Measurements from ENCODE around the gene SYTL2.
"Not testable (repeated sequence)": the region's sequence is repeated elsewhere in the genome, so short reads cannot be mapped to it uniquely, and the experiment has no call there.

The SYTL2 gene
- 50.0 to 173 (median 106) reads per million in 3 donors for total RNA-seq

DNA sequence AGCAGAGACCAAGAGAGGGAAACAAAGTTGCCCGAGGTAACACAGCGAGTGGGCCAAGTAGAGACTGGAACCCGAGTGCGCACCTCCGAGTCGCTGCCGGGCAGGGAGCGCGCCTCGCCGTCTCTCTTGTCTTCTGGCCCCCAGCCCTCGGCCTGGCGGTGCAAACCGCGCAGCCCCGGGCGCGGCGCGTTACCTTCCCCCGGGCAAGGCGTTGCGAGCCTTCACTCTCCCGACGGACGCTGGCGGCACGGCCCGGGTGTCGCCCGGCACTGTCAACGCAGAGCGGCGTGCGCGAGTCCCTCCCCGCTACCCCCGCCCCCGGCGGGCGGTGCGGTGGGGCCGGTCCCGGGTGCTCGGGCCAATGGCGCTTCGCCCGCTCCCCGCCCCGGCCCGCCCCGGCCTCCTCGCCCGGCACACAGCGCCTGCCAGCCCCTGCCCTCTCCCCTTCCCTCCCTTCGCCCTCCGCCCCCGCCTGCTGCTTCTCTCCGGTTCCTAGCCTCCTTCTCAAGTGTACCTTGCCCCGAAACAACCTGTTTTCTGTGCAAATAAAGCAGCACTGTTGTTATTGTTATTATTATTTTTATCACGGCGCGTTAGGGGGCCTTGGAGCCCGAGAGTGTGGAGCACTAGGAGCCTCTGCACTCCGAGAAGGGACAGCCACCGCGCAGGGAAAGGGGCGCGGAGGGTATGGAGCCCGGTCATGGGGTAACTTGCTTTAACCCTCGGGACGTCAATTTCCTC, at the start of gene SYTL2:
SYTL2 (minus strand) TSS at position 271 of the 741 bp plus-strand sequence. CDS start 53,416 bp downstream, outside the sequence.
- peak; percentile 65 to 67 (median 67) for DNase-seq
- H3K9me3 ChIP-seq (ENCODE audit: control insufficient read depth, low read length), result no peaks in the 10 kb centered on the region
- no peaks in the 10 kb centered on the region for H3K27me3 ChIP-seq (replicated peaks; ENCODE audit: control insufficient read depth, insufficient read depth, low read length, poor library complexity, severe bottlenecking)
- no peaks in the 10 kb centered on the region for H3K36me3 ChIP-seq (ENCODE audit: control insufficient read depth, insufficient read depth, low read length)
- H3K27ac ChIP-seq (ENCODE audit: insufficient read depth, low read length, poor library complexity, severe bottlenecking), result peak within 1 kb of the TSS; percentile 57
- H3K4me3 ChIP-seq (ENCODE audit: insufficient read depth, low read depth, low read length, poor library complexity, severe bottlenecking), result peak within 1 kb of the TSS; percentile 81
- H3K4me1 ChIP-seq (ENCODE audit: control insufficient read depth, insufficient read depth, low read length, poor library complexity, severe bottlenecking), result peaks cover 14% of the 10 kb centered on the region

DNA sequence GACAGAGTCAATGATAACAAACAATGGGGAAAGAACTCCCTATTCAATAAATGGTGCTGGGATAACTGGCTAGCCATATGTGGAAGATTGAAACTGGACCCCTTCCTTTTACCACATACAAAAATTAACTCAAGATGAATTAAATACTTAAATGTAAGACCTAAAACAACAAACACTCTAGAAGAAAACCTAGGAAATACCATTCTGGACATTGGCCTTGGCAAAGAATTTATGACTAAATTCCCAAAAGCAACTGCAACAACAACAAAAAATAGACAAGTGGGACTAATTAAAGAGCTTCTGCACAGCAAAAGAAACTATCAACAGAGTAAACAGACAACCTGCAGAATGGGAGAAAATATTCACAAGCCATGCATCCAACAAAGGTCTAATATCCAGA, 48.6 kb upstream of the SYTL2 start:
- H3K4me3 ChIP-seq (ENCODE audit: insufficient read depth, low read depth, low read length, poor library complexity, severe bottlenecking); DNase-seq; H3K27ac ChIP-seq (ENCODE audit: insufficient read depth, low read length, poor library complexity, severe bottlenecking); H3K9me3 ChIP-seq (ENCODE audit: control insufficient read depth, low read length); H3K36me3 ChIP-seq (ENCODE audit: control insufficient read depth, insufficient read depth, low read length); H3K27me3 ChIP-seq (replicated peaks; ENCODE audit: control insufficient read depth, insufficient read depth, low read length, poor library complexity, severe bottlenecking); H3K4me1 ChIP-seq (ENCODE audit: control insufficient read depth, insufficient read depth, low read length, poor library complexity, severe bottlenecking): not testable (repeated sequence)

DNA sequence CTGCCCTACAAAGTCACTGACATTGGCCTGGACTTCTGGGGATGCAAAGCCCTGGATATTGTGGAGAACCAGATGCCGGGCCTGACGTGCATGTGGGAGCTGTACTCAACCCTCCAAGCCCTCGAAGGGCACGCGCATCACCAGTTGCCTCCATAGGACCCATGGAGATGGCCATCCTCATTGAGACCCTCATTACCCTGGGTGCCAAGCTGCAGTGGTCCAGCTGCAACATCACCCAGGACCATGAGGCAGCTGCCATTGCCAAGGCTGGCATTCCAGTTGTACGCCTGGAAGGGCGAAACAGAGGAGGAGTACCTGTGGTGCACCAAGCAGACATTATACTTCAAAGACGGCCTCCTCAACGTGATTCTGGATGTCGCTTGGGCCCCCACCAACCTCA, 46.2 kb upstream of the SYTL2 start:
- DNase-seq, result no peak
- no peaks in the 10 kb centered on the region for H3K36me3 ChIP-seq (ENCODE audit: control insufficient read depth, insufficient read depth, low read length)
- no peaks in the 10 kb centered on the region for H3K9me3 ChIP-seq (ENCODE audit: control insufficient read depth, low read length)
- H3K4me1 ChIP-seq (ENCODE audit: control insufficient read depth, insufficient read depth, low read length, poor library complexity, severe bottlenecking), result peaks cover 6% of the 10 kb centered on the region
- no peak overlapping the region for H3K27ac ChIP-seq (ENCODE audit: insufficient read depth, low read length, poor library complexity, severe bottlenecking)
- H3K27me3 ChIP-seq (replicated peaks; ENCODE audit: control insufficient read depth, insufficient read depth, low read length, poor library complexity, severe bottlenecking), result no peaks in the 10 kb centered on the region
- no peak overlapping the region for H3K4me3 ChIP-seq (ENCODE audit: insufficient read depth, low read depth, low read length, poor library complexity, severe bottlenecking)

DNA sequence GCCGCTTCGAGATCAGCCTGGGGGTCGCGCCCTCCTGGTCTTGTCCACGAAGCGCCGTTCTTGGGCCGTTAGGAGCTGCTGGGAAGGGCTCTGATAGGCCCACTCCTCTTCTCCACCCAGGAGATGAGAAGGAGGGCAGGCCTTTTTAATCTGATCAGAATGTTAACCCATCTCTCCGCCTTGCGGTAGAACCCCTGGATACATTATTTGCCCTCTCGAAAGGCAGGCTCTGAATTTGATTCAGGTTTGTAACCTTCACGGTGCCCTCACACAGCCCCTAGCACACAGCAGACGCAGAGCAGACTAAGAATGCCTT, 44.4 kb upstream of the SYTL2 start, which contains the start of gene CCDC83:
CCDC83 (plus strand) TSS at position 43 of the 316 bp plus-strand sequence. CDS start 9,741 bp downstream, outside the sequence.
- Histone ChIP-seq H3K4me3 (ENCODE audit: insufficient read depth, low read depth, low read length, poor library complexity, severe bottlenecking) (peak within 1 kb of the TSS; percentile 66), H3K9me3 (ENCODE audit: control insufficient read depth, low read length) (no peaks in the 10 kb centered on the region), H3K27me3 (replicated peaks; ENCODE audit: control insufficient read depth, insufficient read depth, low read length, poor library complexity, severe bottlenecking) (no peaks in the 10 kb centered on the region), H3K27ac (ENCODE audit: insufficient read depth, low read length, poor library complexity, severe bottlenecking) (peak within 1 kb of the TSS; percentile 78), H3K36me3 (ENCODE audit: control insufficient read depth, insufficient read depth, low read length) (no peaks in the 10 kb centered on the region), H3K4me1 (ENCODE audit: control insufficient read depth, insufficient read depth, low read length, poor library complexity, severe bottlenecking) (peaks cover 6% of the 10 kb centered on the region)
- peak in 1 of 3 donors; percentile 2 for DNase-seq

- Histone ChIP-seq H3K27me3 (replicated peaks; ENCODE audit: control insufficient read depth, insufficient read depth, low read length, poor library complexity, severe bottlenecking) (no peaks in the 10 kb centered on the region), H3K4me1 (ENCODE audit: control insufficient read depth, insufficient read depth, low read length, poor library complexity, severe bottlenecking) (peaks cover 6% of the 10 kb centered on the region), H3K4me3 (ENCODE audit: insufficient read depth, low read depth, low read length, poor library complexity, severe bottlenecking) (peak overlapping the region; percentile 66), H3K36me3 (ENCODE audit: control insufficient read depth, insufficient read depth, low read length) (no peaks in the 10 kb centered on the region), H3K27ac (ENCODE audit: insufficient read depth, low read length, poor library complexity, severe bottlenecking) (peak overlapping the region; percentile 78), H3K9me3 (ENCODE audit: control insufficient read depth, low read length) (no peaks in the 10 kb centered on the region)
- peak; percentile 79 to 83 (median 82) for DNase-seq
Measured at GRCh38 chr11:85854557-85855340, 43.8 kb upstream of the SYTL2 start.

GRCh38 chr11:85854212-85854556, 43.2 kb upstream of the SYTL2 start:
- H3K27ac ChIP-seq (ENCODE audit: insufficient read depth, low read length, poor library complexity, severe bottlenecking), result peak overlapping the region; percentile 78
- H3K4me1 ChIP-seq (ENCODE audit: control insufficient read depth, insufficient read depth, low read length, poor library complexity, severe bottlenecking), result peaks cover 6% of the 10 kb centered on the region
- H3K9me3 ChIP-seq (ENCODE audit: control insufficient read depth, low read length), result no peaks in the 10 kb centered on the region
- no peak for DNase-seq
- H3K4me3 ChIP-seq (ENCODE audit: insufficient read depth, low read depth, low read length, poor library complexity, severe bottlenecking), result peak overlapping the region; percentile 66
- H3K36me3 ChIP-seq (ENCODE audit: control insufficient read depth, insufficient read depth, low read length), result no peaks in the 10 kb centered on the region
- H3K27me3 ChIP-seq (replicated peaks; ENCODE audit: control insufficient read depth, insufficient read depth, low read length, poor library complexity, severe bottlenecking), result no peaks in the 10 kb centered on the region

DNA sequence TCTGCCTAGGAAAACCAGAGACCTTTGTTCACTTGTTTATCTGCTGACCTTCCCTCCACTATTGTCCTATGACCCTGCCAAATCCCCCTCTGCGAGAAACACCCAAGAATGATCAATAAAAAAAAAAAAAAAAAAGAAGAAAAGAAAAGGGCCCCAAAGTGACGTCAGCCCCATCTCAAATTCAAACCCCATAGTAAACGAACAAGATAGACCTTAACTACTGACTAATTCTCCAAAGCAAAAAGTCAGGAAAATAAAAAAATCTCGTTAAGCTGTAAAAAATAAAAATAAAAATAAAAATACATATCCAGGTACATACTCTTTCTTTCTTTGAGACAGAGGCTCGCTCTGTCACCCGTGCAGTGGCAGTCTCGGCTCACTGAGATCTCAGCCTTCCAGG, 42.6 kb upstream of the SYTL2 start:
- not testable (repeated sequence) for H3K9me3 ChIP-seq (ENCODE audit: control insufficient read depth, low read length); H3K4me1 ChIP-seq (ENCODE audit: control insufficient read depth, insufficient read depth, low read length, poor library complexity, severe bottlenecking); H3K36me3 ChIP-seq (ENCODE audit: control insufficient read depth, insufficient read depth, low read length); DNase-seq; H3K4me3 ChIP-seq (ENCODE audit: insufficient read depth, low read depth, low read length, poor library complexity, severe bottlenecking); H3K27ac ChIP-seq (ENCODE audit: insufficient read depth, low read length, poor library complexity, severe bottlenecking); H3K27me3 ChIP-seq (replicated peaks; ENCODE audit: control insufficient read depth, insufficient read depth, low read length, poor library complexity, severe bottlenecking)

- H3K4me1 ChIP-seq (ENCODE audit: control insufficient read depth, insufficient read depth, low read length, poor library complexity, severe bottlenecking); H3K4me3 ChIP-seq (ENCODE audit: insufficient read depth, low read depth, low read length, poor library complexity, severe bottlenecking); DNase-seq; H3K9me3 ChIP-seq (ENCODE audit: control insufficient read depth, low read length); H3K27ac ChIP-seq (ENCODE audit: insufficient read depth, low read length, poor library complexity, severe bottlenecking); H3K27me3 ChIP-seq (replicated peaks; ENCODE audit: control insufficient read depth, insufficient read depth, low read length, poor library complexity, severe bottlenecking); H3K36me3 ChIP-seq (ENCODE audit: control insufficient read depth, insufficient read depth, low read length): not testable (repeated sequence)
Measured at GRCh38 chr11:85852754-85853153, 41.8 kb upstream of the SYTL2 start.

GRCh38 chr11:85848556-85848955, 37.6 kb upstream of the SYTL2 start:
- no peaks in the 10 kb centered on the region for H3K9me3 ChIP-seq (ENCODE audit: control insufficient read depth, low read length)
- no peak overlapping the region for H3K27ac ChIP-seq (ENCODE audit: insufficient read depth, low read length, poor library complexity, severe bottlenecking)
- no peak for DNase-seq
- H3K36me3 ChIP-seq (ENCODE audit: control insufficient read depth, insufficient read depth, low read length), result no peaks in the 10 kb centered on the region
- H3K4me1 ChIP-seq (ENCODE audit: control insufficient read depth, insufficient read depth, low read length, poor library complexity, severe bottlenecking), result no peaks in the 10 kb centered on the region
- no peak overlapping the region for H3K4me3 ChIP-seq (ENCODE audit: insufficient read depth, low read depth, low read length, poor library complexity, severe bottlenecking)
- H3K27me3 ChIP-seq (replicated peaks; ENCODE audit: control insufficient read depth, insufficient read depth, low read length, poor library complexity, severe bottlenecking), result no peaks in the 10 kb centered on the region

- no peaks in the 10 kb centered on the region for H3K9me3 ChIP-seq (ENCODE audit: control insufficient read depth, low read length)
- H3K4me1 ChIP-seq (ENCODE audit: control insufficient read depth, insufficient read depth, low read length, poor library complexity, severe bottlenecking), result no peaks in the 10 kb centered on the region
- no peak for DNase-seq
- no peaks in the 10 kb centered on the region for H3K27me3 ChIP-seq (replicated peaks; ENCODE audit: control insufficient read depth, insufficient read depth, low read length, poor library complexity, severe bottlenecking)
- H3K36me3 ChIP-seq (ENCODE audit: control insufficient read depth, insufficient read depth, low read length), result no peaks in the 10 kb centered on the region
- H3K4me3 ChIP-seq (ENCODE audit: insufficient read depth, low read depth, low read length, poor library complexity, severe bottlenecking), result no peak overlapping the region
- H3K27ac ChIP-seq (ENCODE audit: insufficient read depth, low read length, poor library complexity, severe bottlenecking), result no peak overlapping the region
Measured at GRCh38 chr11:85848006-85848405, 37.1 kb upstream of the SYTL2 start.
